Fibroblast of pulmonary artery (primary cell): Measurements from ENCODE around the gene EPG5.
A peak's percentile ranks its signal among the peaks of the same experiment; 100 is the strongest.

Experiments used
- DNase-seq: peaks from one replicate; pipeline ENCODE4 v3.0.0-alpha.2; 2010; ENCODE audit warnings: low read depth
- H3K4me3 ChIP-seq: replicated peaks from 2 replicates; pipeline ENCODE4 v1.5.1; 2011; ENCODE audit warnings: low read depth, mild to moderate bottlenecking, control low read depth, low read length, moderate library complexity
- CTCF ChIP-seq: IDR thresholded peaks from 2 replicates; pipeline ENCODE4 v1.5.1; 2011; ENCODE audit warnings: mild to moderate bottlenecking, control low read depth, low read length, inconsistent platforms; ENCODE audit errors: missing control alignments

Gene EPG5

GRCh38 chr18:45926691-45927090 is 40.4 kb downstream of the EPG5 start:
- no peak for TF ChIP-seq CTCF
- H3K4me3 ChIP-seq, result no peak overlapping the region
- no peak for DNase-seq

- TF ChIP-seq CTCF, result no peak
- DNase-seq, result no peak
- no peak overlapping the region for H3K4me3 ChIP-seq
Observed at GRCh38 chr18:45926085-45926484, 41.0 kb downstream of the EPG5 start.

- no peak for DNase-seq
- no peak overlapping the region for H3K4me3 ChIP-seq
- no peak for TF ChIP-seq CTCF
Observed at GRCh38 chr18:45923138-45923537, 44.0 kb downstream of the EPG5 start.

- no peak overlapping the region for H3K4me3 ChIP-seq
- TF ChIP-seq CTCF, result no peak
- peak; percentile 86 for DNase-seq
Observed at GRCh38 chr18:45920367-45920766, 46.8 kb downstream of the EPG5 start.

- no peak for DNase-seq
- no peak overlapping the region for H3K4me3 ChIP-seq
- no peak for TF ChIP-seq CTCF
Observed at GRCh38 chr18:45916302-45916701, 50.8 kb downstream of the EPG5 start.

- H3K4me3 ChIP-seq, result no peak overlapping the region
- no peak for DNase-seq
- TF ChIP-seq CTCF, result no peak
Observed at GRCh38 chr18:45913276-45913675, 53.9 kb downstream of the EPG5 start.

GRCh38 chr18:45910405-45911023 is 56.6 kb downstream of the EPG5 start:
- TF ChIP-seq CTCF, result peak; percentile 97
- DNase-seq, result peak; percentile 68
- no peak overlapping the region for H3K4me3 ChIP-seq
